Measurements from ENCODE around the gene UBE2D2.
"Not testable (repeated sequence)": the region's sequence is repeated elsewhere in the genome, so short reads cannot be mapped to it uniquely, and the experiment has no call there.

Gene UBE2D2

GRCh38 chr5:139560752-139561654 lies at the start of gene UBE2D2:
TSS of gene UBE2D2 (plus strand) at chr5:139561339. CDS start at chr5:139561792, 453 bp downstream.
- DNase-seq (ENCODE audit: low spot score) = peak; percentile 99

- DNase-seq (ENCODE audit: low spot score) = no peak
Measured at GRCh38 chr5:139512786-139513390, 48.3 kb upstream of the UBE2D2 start.

GRCh38 chr5:139513434-139513833 lies 47.7 kb upstream of the UBE2D2 start:
- peak; percentile 82 for DNase-seq (ENCODE audit: low spot score)

- DNase-seq (ENCODE audit: low spot score) = no peak
Measured at GRCh38 chr5:139513852-139514485, 47.2 kb upstream of the UBE2D2 start.

- no peak for DNase-seq (ENCODE audit: low spot score)
Measured at GRCh38 chr5:139514486-139514856, 46.7 kb upstream of the UBE2D2 start.

- peak; percentile 98 for DNase-seq (ENCODE audit: low spot score)
Measured at GRCh38 chr5:139517683-139518564, 43.2 kb upstream of the UBE2D2 start.

- no peak for DNase-seq (ENCODE audit: low spot score)
Measured at GRCh38 chr5:139523635-139524445, 37.3 kb upstream of the UBE2D2 start.

- DNase-seq (ENCODE audit: low spot score) = no peak
Measured at GRCh38 chr5:139524446-139524845, 36.7 kb upstream of the UBE2D2 start.

- DNase-seq (ENCODE audit: low spot score) = no peak
Measured at GRCh38 chr5:139524940-139525585, 36.1 kb upstream of the UBE2D2 start.

- DNase-seq (ENCODE audit: low spot score) = not testable (repeated sequence)
Measured at GRCh38 chr5:139525586-139526308, 35.4 kb upstream of the UBE2D2 start.

- not testable (repeated sequence) for DNase-seq (ENCODE audit: low spot score)
Measured at GRCh38 chr5:139526309-139527089, 34.6 kb upstream of the UBE2D2 start.

GRCh38 chr5:139527090-139527470 lies 34.1 kb upstream of the UBE2D2 start:
- DNase-seq (ENCODE audit: low spot score) = not testable (repeated sequence)

GRCh38 chr5:139527896-139528467 lies 33.2 kb upstream of the UBE2D2 start:
- not testable (repeated sequence) for DNase-seq (ENCODE audit: low spot score)

- DNase-seq (ENCODE audit: low spot score) = not testable (repeated sequence)
Measured at GRCh38 chr5:139528695-139529094, 32.4 kb upstream of the UBE2D2 start.

- not testable (repeated sequence) for DNase-seq (ENCODE audit: low spot score)
Measured at GRCh38 chr5:139530079-139530478, 31.1 kb upstream of the UBE2D2 start.

- no peak for DNase-seq (ENCODE audit: low spot score)
Measured at GRCh38 chr5:139531772-139532169, 29.4 kb upstream of the UBE2D2 start.

GRCh38 chr5:139543423-139543991 lies 17.6 kb upstream of the UBE2D2 start:
- DNase-seq (ENCODE audit: low spot score) = peak; percentile 78

- not testable (repeated sequence) for DNase-seq (ENCODE audit: low spot score)
Measured at GRCh38 chr5:139546593-139546992, 14.5 kb upstream of the UBE2D2 start.
